Activated CD4-positive, alpha-beta T cell treated with anti-CD3 and anti-CD28 coated beads, Interleukin-2, amount 50 U/mL, for 1 hour (primary cell): Measurements from ENCODE around the gene SCNN1G.

Source experiments
- DNase-seq: peaks from one replicate; pipeline ENCODE4 v3.0.0-alpha.2; 2020

SCNN1G gene

GRCh38 chr16:23254338-23254737 lies 71.8 kb downstream of the SCNN1G start:
- no peak for DNase-seq

GRCh38 chr16:23255000-23255399 lies 72.5 kb downstream of the SCNN1G start:
- DNase-seq = no peak

GRCh38 chr16:23256440-23256839 lies 73.9 kb downstream of the SCNN1G start:
- no peak for DNase-seq

GRCh38 chr16:23257682-23258081 lies 75.1 kb downstream of the SCNN1G start:
- DNase-seq = no peak

GRCh38 chr16:23258919-23259237 lies 76.3 kb downstream of the SCNN1G start:
- DNase-seq = no peak
